ENCODE data around the gene IL25.

DNA sequence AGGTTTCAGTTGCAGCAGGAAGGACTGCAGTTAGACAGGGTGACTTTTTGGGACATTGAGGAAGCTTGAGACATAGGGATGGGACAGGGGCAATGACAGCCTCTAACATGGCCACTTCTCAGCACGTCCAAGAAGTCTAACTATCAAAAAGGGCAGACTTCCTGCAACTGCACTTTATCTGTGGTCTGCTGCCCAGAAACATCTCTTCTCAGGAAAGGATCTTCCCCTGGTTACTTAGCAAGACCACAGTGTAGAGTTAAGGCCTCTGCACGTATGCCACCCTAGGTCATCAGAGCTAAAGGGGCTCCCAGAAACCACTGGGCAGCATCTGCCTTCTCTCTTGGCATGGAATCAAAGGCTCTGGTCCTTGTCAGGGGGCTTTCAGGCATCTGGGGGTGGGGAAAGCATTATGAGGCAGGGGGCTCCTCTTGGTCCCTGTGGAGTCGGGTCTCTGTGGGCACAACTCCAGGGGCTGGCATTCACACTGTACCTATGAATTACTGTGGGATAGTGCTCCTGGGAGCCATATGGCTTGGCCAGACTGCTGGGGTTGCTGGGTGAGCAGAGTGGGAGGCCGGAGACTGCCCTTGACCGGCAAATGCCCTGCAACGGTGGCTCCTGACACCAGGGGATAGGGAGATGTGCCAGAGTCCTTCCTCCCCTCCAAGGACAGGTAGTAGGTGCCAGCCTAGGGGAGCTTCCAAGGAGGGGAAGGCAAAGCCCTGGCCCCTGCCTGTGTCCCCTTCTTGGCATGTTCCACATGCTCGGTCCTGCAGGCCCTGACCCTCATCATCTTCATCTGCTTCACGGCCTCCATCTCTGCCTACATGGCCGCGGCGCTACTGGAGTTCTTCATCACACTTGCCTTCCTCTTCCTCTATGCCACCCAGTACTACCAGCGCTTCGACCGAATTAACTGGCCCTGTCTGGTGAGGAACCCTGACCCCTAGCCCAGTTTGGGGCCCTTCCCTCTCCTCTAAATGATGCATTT lies 5.3 kb downstream of the IL25 start:
- no peak for TF ChIP-seq CTCF (conservative IDR thresholded peaks at IDR 0.05; ENCODE audit: low read depth in 2 of 2)
- TF ChIP-seq, protein P1, sequence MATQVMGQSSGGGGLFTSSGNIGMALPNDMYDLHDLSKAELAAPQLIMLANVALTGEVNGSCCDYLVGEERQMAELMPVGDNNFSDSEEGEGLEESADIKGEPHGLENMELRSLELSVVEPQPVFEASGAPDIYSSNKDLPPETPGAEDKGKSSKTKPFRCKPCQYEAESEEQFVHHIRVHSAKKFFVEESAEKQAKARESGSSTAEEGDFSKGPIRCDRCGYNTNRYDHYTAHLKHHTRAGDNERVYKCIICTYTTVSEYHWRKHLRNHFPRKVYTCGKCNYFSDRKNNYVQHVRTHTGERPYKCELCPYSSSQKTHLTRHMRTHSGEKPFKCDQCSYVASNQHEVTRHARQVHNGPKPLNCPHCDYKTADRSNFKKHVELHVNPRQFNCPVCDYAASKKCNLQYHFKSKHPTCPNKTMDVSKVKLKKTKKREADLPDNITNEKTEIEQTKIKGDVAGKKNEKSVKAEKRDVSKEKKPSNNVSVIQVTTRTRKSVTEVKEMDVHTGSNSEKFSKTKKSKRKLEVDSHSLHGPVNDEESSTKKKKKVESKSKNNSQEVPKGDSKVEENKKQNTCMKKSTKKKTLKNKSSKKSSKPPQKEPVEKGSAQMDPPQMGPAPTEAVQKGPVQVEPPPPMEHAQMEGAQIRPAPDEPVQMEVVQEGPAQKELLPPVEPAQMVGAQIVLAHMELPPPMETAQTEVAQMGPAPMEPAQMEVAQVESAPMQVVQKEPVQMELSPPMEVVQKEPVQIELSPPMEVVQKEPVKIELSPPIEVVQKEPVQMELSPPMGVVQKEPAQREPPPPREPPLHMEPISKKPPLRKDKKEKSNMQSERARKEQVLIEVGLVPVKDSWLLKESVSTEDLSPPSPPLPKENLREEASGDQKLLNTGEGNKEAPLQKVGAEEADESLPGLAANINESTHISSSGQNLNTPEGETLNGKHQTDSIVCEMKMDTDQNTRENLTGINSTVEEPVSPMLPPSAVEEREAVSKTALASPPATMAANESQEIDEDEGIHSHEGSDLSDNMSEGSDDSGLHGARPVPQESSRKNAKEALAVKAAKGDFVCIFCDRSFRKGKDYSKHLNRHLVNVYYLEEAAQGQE (IDR thresholded peaks at IDR 0.05; ENCODE audit: unreplicated experiment): no peak
- no peak for TF ChIP-seq POLR2AphosphoS5 (IDR thresholded peaks at IDR 0.05; ENCODE audit: low read depth)
- TF ChIP-seq JUNB (IDR thresholded peaks at IDR 0.05; ENCODE audit: unreplicated experiment): no peak
- no peak for TF ChIP-seq EZH2 (IDR thresholded peaks at IDR 0.05; ENCODE audit: low read depth, unreplicated experiment)
- TF ChIP-seq EZH2phosphoT487 (IDR thresholded peaks at IDR 0.05; ENCODE audit: unreplicated experiment): no peak
- TF ChIP-seq CREB1 (CRISPR knock-in tag; IDR thresholded peaks at IDR 0.05; ENCODE audit: low read depth): no peak

All from GM23338 (cell line).